GM19395 (cell line): Measurements from ENCODE around the gene PSD4.

Experiments
- ATAC-seq: cut with Tn5 transposase; IDR thresholded peaks from one replicate; pipeline ENCODE4 v1.9.1; 2021; ENCODE audit warnings: mild to moderate bottlenecking, moderate library complexity; ENCODE audit not compliant: unreplicated experiment

The PSD4 gene

DNA sequence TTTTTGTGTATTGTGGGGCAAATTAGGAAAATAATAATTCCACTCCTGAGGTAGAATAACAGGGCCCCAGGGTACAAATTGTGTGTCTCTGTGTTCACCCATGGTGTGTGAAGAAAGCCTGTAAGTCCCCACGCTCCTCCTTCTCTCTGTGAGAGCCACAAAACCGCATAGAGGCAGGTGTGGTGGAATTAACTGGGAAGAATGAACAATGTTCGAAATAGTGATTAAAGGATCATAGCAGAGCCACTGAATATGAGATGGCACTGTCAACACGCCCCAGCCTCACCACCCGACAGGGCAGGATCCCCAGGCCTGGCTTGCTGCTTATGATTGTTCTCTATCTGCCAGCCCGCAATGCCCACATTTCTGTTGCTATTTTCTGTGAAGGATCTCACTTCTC lies 32.3 kb upstream of the PSD4 start:
- ATAC-seq, result no peak

DNA sequence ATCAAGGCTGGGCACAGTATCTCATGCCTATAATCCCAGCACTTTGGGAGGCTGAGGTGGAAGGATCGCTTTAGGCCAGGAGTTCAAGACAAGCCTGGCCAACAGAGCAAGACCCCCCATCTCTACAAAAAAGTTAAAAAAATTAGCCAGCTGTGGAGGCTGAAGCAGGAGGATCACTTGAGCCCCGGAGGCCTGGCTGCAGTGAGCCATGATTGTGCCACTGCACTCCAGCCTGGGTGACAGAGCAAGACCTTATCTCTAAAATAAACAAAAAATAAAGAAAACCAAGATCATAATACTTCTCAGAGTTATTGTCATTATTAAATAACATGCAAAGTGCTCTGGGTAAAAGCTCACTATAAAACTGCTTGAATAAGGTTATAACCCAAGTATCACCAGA lies 31.5 kb upstream of the PSD4 start:
- ATAC-seq, result no peak

DNA sequence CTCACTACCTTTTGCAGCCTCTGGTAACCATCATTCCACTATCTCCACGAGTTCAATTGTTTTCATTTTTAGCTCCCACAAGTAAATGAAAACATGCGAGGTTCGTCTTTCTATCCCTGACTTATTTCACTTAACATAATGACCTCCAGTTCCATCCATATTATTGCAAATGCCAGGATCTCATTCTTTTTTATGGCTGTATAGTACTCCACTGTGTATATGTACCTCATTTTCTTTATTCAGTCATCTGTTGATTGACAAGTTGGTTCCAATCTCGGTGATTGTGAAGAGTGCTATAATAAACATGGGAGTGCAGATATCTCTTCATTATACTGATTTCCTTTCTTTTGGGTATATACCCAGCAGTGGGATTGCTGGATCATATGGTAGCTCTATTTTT lies 29.5 kb upstream of the PSD4 start:
- ATAC-seq, result no peak

DNA sequence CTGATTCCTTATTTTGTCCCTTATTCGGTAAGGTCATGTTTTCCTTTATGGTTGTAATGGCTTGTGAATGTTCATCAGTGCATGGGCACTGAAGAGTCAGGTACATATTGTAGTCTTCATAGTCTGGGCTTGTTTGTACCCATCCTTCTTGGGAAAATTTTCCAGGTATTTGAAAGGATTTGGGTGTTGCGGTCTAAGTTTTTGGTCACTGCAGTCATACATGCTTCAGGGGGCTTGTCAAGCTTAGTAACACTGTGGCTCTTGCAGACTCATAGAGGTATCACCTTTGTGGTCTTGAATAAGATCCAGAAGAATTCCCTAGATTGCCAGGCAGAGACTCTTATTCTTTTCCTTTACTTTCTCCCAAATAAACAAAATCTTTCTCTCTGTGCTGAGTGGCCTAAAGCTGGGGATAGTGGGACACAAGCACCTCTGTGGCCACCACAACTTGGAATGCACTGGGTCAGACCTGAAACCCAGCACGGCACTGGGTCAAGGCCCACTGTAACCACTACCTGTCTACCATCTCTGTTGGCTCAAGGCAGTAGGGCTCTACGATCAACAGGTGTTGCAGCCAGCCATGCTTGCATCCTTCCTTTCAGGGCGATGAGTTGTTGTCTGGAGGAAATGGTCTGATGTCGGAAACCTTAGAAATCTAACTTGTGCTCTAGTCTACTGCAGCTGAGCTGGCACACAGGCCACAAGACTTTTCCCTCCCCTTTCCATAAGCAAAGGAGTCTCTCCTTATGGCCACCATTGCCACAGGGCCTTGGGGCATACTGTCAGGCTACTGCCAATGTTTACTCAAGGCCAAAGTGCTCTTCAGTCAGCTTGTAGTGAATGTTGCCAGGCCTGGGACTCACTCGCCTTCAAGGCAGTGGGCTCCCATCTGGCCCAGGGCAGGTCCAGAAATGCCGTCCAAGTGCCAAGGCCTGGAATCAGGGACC lies 24.9 kb upstream of the PSD4 start:
- ATAC-seq, result no peak

DNA sequence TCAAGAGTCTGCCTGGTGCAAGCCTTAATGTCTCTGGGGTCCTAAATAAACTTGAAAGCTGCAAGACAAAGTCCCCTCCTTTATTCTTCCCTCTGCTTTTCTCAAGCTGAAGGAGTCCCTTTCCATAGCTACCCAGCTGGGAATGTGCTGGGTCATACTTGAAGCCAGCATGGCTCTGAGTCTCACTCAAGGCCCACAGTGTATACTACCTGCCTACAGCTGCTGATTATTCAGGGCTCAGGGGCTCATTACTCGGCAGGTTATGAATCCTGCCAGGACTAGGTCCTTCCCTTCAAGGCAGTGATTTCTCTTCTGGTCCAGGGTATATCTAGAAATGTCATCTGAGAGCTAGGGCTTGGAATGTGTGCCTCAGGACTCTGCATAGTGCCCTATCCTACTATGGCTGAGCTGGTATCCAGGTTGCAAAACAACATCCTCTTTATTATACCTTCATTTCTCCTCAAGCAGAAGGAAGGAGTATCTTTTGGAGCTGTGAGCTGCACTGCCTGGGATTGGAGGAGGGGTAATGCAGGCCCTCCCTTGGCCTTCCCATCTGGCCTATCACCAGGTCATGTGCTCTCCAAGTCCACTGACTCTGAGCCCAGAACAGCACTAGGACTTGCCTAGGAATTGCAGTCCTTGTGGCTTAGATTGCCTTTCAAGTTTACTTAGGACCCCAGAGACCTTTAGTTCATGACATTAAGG lies 24.1 kb upstream of the PSD4 start:
- no peak for ATAC-seq

DNA sequence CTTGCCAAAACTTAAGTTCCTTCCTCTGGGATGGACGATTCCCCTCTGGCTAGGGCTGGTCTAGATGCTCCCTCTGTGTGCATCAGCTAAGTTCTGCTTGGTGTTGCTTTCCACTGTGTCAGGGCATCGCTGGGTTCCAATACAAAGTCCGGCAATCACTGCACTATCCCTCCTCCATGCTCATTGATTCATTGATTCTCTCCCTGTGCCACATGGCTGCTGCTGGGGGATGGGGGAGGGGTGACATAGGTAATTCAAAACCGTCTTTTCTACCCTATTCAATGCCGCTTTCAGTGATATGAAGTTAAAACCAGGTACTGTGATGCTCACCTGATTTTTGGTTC lies 23.5 kb upstream of the PSD4 start:
- ATAC-seq, result no peak

DNA sequence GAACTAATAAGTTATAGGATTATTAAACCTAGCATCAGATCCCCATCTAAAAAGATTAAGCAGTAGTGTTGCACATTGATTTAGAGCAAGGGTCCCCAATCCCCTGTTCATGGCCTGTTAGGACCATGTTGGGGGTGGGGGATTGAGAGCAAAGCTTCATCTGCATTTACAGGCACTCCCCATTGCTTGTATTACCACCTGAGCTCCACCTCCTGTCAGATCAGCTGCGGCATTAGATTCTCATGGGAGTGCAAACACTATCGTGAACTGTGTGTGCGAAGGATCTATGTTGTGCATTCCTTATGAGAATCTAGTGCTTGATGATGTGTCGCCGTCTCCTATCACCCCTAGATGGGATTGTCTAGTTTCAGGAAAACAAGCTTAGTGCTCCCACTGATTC lies 18.4 kb upstream of the PSD4 start:
- no peak for ATAC-seq

DNA sequence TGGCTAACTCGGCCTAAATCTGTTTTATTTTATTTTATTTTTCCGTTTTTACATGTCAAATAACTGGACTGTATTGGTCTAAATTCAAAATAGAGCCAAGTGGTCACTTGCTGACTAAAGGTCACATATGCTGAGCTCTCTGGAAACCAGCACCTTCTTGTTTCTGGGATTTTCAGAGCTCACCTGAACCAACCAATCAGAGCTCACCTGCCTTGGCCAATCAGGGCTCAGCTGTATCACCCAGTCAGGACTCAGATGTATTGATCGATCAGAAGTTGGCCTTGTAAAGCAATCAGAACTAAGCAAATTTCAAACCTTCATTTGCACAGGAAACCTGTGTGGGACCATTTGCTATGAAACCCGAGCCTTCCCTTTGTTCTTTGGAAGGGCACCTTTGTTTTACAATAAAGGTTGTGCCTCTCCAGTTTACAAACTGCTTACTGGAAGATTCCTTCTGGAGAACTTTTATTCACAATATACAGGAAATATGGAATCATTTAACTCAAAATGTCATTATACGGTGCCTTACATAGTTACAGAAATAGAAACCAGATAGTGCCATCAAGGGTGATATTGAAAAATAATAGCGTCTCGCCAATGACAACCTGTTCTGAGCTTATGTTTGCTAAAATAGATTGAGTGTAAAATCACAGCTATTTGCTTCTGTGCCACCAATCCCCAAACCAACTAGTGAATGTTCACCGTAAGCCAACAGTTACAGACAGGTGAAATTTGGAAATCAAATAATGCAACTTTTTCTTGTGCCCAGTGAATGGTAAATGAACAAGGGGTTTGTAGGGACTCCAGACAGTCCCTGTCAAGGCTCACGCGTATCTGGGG lies 17.3 kb upstream of the PSD4 start:
- no peak for ATAC-seq

DNA sequence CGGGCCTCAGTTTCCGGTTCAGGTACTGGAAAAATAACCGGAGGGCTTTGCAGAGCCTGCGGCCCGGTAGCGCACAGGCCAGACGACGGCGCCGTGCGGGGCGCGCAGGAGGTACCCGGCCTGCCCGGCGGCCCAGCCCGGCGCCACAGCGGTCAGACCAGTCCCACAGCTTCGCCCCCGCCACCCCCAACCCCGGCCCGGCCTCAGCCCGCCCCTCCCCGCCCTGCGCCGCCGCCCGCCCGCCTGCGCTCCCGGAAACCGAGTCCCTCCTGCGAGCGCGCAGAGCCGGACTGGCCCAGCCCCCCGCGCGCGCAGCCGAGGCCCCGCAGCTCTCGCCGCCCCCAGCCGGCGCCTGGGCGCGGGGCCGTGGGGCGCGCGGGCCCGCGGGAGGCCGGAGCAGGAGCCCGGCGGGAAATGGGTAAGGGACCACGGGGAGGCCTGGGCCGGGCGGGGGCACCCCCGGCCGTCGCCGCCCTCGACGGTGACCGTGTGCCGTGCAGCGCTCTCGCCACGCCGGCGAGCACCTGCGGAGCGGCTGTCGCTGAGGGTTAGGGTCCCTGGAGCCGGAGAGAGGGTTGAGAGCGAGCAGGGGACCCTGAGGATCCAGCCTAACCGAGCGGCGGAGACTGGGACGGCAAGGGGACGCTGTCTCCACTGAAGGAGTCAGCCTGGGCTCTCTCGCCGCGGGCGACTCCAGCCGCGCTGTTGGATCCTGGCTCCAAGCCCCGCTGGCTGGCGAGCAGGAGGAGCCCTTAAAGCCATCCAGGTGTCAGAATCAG lies 16.5 kb upstream of the PSD4 start:
- peak; percentile 67 for ATAC-seq

DNA sequence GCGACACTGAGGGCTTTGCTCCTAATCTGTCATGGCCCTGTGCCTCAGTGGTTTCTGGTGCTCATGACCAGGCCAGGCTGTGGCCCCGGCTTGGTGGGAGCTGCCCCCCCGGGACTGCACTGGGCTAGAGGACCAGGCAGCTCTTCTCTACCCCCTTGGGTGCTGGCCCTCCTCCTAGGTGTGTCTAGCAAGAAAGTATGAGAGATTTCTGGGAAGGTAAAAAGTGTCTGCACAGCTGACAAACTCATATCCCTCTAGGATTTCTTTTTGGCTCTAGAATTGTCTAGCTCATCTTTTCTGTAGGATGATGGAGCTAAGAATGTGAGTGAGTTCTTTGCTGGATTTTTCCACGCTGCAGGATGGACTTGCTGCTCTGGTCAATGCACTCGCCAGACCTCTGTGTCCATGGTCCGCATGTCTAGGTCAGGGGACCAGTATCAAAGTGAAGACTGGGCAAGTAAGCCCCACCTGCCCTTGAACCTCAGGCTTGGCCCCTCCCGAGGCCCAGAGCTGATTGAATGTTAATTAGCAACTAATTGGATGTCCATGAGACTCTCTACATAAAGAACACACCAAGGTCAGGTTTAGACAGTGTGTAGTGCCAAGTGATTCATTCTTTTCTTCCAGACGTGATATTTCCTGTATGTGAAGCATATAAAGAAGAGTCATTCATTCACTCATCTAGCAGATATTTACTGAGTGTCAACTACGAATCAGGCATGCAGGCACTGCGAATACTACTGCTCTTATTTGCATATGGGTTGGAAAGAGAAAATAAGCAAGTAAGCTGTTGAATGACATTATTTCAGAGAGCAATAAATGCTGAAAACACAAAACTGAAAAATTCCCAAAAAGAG lies 15.6 kb upstream of the PSD4 start:
- ATAC-seq, result no peak

DNA sequence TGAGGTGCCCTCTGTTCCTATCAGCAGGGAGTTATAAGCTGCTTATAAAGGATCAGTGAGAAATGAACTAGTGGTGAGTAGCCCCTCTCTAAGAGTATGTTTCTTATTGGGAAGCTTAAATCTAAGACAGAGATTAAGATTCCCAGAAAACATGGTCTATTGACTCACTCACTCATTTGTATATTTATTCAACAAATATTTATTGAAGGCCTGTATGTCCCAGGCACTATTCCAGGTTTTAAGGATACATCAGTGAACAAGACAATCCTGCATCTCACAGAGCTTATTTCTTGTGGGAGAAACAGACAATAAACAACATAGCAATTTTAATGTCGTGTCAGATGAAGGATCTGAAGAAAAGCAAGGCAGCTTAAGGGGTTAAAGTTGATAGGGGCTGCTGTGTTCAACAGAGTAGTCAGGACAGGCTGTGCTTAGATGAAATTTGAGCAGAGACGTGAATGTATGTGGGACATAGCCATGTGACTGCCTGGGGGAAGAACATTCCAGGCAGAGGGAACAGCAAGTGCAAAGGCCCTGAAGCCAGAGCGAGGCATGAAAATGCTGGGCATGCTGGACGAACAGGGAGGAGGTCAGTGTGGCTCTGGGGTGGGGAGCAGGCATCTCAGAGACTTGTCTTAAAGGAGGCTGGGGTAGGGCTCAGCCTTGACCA lies 14.8 kb upstream of the PSD4 start:
- ATAC-seq, result no peak

DNA sequence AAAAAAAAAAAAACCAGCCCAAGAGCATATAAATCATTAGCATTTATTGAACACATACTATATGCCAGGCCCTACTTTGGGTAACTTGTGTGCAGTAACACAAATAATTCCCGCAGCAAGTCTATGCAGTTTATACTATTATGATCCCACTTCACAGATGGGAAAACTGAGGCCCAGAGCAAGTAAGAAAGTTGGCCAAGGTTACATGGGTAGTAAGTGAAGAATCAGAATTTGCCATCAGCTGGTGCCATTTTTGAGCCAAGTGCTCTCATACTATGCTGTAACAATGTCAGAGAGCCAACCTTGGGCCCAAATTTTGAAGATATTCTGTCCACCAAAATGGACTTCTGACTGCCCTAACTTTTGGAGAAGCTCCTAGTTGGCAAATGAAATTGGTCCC lies 13.5 kb upstream of the PSD4 start:
- no peak for ATAC-seq

DNA sequence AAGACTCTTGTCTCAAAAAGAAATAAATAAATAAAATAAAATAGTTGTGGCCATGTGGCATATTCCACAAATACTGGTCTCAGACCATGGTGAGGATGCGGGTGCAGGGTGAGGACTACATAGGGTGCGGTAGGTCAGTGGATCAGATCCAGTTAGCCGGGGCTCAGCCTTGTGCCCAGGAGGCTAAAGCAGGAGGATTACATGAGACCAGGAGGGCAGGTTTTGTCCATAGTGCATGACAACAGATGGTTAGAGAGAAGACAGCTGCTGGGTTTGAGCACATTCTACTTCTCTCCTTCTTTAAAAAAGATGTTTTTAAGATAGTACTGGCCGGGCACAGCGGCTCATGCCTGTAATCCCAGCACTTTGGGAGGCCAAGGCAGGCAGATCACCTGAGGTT lies 12.8 kb upstream of the PSD4 start:
- no peak for ATAC-seq

DNA sequence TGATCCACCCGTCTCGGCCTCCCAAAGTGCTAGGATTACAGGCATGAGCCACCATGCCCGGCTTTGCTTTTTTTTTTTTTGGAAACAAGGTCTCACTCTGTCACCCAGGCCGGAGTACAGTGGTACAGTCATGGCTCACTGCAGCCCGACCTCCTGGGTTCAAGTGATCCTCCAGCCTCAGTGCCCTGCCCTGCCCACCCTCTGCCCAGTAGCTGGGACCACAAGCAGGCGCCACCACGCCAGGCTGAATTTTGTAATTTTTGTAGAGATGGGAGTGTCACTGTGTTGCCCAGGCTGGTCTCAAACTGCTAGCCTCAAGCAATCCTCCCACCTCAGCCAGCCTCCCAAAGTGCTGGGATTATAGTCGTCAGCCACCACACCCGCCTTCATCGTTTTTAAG lies 11.6 kb upstream of the PSD4 start:
- ATAC-seq, result no peak

DNA sequence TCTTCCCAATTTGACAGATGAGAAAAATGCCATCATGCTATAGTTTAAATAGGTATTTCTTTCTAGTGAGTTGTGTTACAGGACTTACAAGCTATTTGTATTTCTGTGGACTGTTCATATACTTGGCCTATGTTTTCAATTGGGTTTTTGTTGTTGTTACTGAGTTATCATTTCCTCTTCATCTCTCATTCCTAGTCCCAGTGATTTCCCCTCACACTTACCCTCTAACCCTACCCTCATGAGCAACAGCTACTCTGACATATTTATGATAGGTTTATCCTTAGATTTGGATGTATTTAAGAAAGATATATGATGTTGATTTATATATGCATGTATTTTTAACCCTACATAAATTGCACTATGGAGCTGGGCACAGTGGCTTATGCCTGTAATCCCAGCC lies 10.9 kb upstream of the PSD4 start:
- ATAC-seq, result no peak

DNA sequence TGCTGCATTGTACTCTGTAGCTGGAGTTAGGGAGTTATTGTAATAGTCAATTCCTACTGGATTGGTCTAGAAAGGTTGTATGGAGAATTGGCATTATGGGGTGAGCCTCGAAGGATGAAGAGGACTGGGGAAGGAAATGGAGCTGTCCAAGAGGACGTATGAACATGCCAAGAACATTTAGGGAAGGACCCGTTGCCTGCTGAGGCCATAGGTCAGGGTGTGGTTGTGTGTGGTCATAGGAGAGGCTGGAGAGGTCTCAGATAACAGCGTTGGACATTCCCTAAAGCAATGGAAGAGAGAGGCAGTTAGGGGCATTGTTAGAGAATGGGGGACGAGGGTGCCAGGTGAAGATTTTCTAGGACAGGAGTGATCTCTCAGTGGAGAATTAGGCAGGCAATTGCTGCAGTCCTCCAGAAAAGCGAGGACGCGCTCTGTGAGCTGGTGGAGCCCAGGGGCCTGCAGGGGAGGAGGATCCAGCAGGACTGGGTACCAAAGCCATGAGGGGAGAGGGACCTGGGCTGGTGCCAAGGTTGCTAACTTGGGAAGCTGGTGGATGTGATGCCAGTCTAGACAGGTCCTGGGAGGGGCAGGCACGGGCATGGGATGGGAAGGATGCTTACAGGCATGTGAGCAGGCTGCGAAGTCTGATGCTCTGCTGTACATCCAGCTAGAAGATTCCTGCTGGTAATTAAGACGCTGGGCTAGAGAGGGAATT lies 9.4 kb upstream of the PSD4 start:
- no peak for ATAC-seq

DNA sequence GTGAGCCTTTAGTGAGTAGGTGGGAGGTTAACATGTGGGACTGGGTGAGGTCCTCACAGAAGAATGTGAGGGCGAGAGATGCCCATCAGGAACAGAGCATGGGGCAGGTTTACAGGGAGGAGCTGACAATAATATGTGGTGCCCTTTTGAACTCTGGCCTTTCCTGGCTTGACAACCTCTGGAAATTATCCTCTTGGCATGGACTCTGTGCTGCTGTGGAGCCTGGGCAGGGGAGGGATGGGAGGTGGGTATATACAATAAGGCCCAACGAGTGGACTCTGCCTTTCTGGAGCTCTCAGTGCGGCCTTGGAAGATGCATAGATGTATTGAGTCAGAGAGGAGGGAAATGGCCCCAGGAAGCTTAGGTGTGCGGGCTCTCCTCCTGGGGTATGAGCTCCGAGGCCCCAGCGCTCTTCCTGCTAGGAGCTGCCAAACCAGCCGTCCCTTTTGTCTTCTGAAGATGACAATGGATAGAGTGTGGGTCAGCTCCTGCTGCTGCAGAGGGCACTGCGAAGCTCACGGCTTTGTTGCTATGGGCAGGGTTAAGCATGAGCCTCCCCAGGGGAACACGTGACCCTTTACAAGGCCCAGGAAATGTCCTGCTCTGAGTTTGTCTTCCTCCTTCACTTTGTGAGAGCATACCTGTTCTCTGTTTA lies 8.7 kb upstream of the PSD4 start:
- no peak for ATAC-seq

DNA sequence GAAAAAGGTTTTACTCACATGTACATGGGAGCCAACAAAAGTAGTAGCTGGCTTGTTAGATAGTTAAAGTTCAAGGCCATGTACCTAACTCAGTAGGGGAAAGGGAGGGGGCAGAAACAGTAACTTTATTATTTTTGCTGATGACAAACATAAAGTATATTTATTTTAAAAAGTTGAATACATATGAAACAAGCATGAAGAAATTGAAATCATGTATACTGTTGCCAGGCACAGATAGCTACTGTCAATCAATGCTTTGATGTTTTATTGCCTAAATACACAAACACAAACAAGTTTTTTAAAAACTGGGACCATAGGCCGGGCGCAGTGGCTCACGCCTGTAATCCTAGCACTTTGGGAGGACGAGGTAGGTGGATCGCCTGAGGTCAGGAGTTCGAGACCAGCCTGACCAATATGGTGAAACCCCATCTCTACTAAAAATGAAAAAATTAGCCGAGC lies 7.6 kb upstream of the PSD4 start:
- ATAC-seq, result no peak
